ENCODE data around the gene SORCS2. TPM values are rescaled to one million over a fixed set of nuclear protein-coding genes. Genes with fewer than 3 reads are reported as not detected.
"Not testable (repeated sequence)": the region's sequence is repeated elsewhere in the genome, so short reads cannot be mapped to it uniquely, and the experiment has no call there.

Gene SORCS2
- polyA plus RNA-seq, 1 of the 3 experiments (the other 2 are of a cell fraction): 1.6 TPM

GRCh38 chr4:7161721-7162214, 30.6 kb upstream of the SORCS2 start:
- H2AFZ ChIP-seq (ENCODE audit: low read depth): no peak overlapping the region
- no peaks in the 10 kb centered on the region for H3K9me3 ChIP-seq
- no peaks in the 10 kb centered on the region for H3F3A ChIP-seq (replicated peaks; ENCODE audit: insufficient read depth)
- no peak for TF ChIP-seq SIN3A (IDR thresholded peaks at IDR 0.05; ENCODE audit: borderline replicate concordance, low read depth, low read length)
- no peak for TF ChIP-seq MEF2A (IDR thresholded peaks at IDR 0.05; ENCODE audit: borderline replicate concordance, low read depth)
- no peak for TF ChIP-seq NFIC (IDR thresholded peaks at IDR 0.05; ENCODE audit: borderline replicate concordance)
- no peak for TF ChIP-seq RCOR1 (IDR thresholded peaks at IDR 0.05; ENCODE audit: low read length)
- TF ChIP-seq TAF1 (IDR thresholded peaks at IDR 0.05; ENCODE audit: borderline replicate concordance, low read depth, low read length): no peak
- TF ChIP-seq RXRA (IDR thresholded peaks at IDR 0.05; ENCODE audit: borderline replicate concordance, low read depth): no peak
- no peak for TF ChIP-seq CHD2 (IDR thresholded peaks at IDR 0.05; ENCODE audit: low read length, partially characterized antibody)
- no peak for TF ChIP-seq ELF1 (IDR thresholded peaks at IDR 0.05)
- TF ChIP-seq RFX5 (IDR thresholded peaks at IDR 0.05; ENCODE audit: low read length): no peak
- TF ChIP-seq FOXM1 (IDR thresholded peaks at IDR 0.05; ENCODE audit: low read depth): no peak
- TF ChIP-seq EZH2phosphoT487 (IDR thresholded peaks at IDR 0.05; ENCODE audit: borderline replicate concordance, low read depth): no peak
- no peaks in the 10 kb centered on the region for H3K36me3 ChIP-seq (replicated peaks in 1 of 2; ENCODE audit: control insufficient read depth in 1 of 2, insufficient read depth in 2 of 2, low read length in 1 of 2)
- no peak overlapping the region for H3K4me3 ChIP-seq (ENCODE audit: low read depth in 2 of 2, low read length in 1 of 2)
- no peaks in the 10 kb centered on the region for H3K9me2 ChIP-seq
- peak; percentile 26 for DNase-seq
- no peaks in the 10 kb centered on the region for H4K20me1 ChIP-seq (ENCODE audit: insufficient read depth)
- CTCF ChIA-PET: interaction anchor here (1.0 to 1.6 kb wide), 6 partner anchors 10 to 135 kb away, joined by 3 to 6 read pairs (median 4); no protein-coding TSS in a partner anchor
- H3K4me2 ChIP-seq: no peak overlapping the region
- H3K27me3 ChIP-seq (ENCODE audit: insufficient read depth): peaks cover 9% of the 10 kb centered on the region; the same call in 1 of the 2 replicates
- 53% methylated on average over 5 of the region's 6 CpGs for WGBS (ENCODE audit: low lambda C conversion rate)
- H3K79me2 ChIP-seq (ENCODE audit: insufficient read depth): no peaks in the 10 kb centered on the region
- H3K27ac ChIP-seq (ENCODE audit: low read depth in 2 of 2, low read length in 1 of 2): no peak overlapping the region
- peaks cover 0 to 6% of the 10 kb centered on the region in 2 experiments; a peak in 1 of 4 replicates for H3K4me1 ChIP-seq (ENCODE audit: control insufficient read depth in 1 of 2, insufficient read depth in 2 of 2, low read depth in 1 of 2, low read length in 1 of 2)
- H3K9ac ChIP-seq: no peak overlapping the region
- POLR2A ChIA-PET: no interaction called here

- H3K9me2 ChIP-seq; H3K79me2 ChIP-seq (ENCODE audit: insufficient read depth); H2AFZ ChIP-seq (ENCODE audit: low read depth); H3K4me1 ChIP-seq (ENCODE audit: control insufficient read depth in 1 of 2, insufficient read depth in 2 of 2, low read depth in 1 of 2, low read length in 1 of 2); H3K4me3 ChIP-seq (ENCODE audit: low read depth in 2 of 2, low read length in 1 of 2); DNase-seq; H4K20me1 ChIP-seq (ENCODE audit: insufficient read depth); H3K4me2 ChIP-seq; POLR2A ChIA-PET; H3K27ac ChIP-seq (ENCODE audit: low read depth in 2 of 2, low read length in 1 of 2); H3K27me3 ChIP-seq (ENCODE audit: insufficient read depth); H3K9ac ChIP-seq; H3K36me3 ChIP-seq (replicated peaks in 1 of 2; ENCODE audit: control insufficient read depth in 1 of 2, insufficient read depth in 2 of 2, low read length in 1 of 2); H3F3A ChIP-seq (replicated peaks; ENCODE audit: insufficient read depth); H3K9me3 ChIP-seq: not testable (repeated sequence)
- 69% methylated on average over 25 of the region's 28 CpGs for WGBS (ENCODE audit: low lambda C conversion rate)
- CTCF ChIA-PET: interaction anchor here (1.2 to 3.2 kb wide), 2 partner anchors 13 to 131 kb away, joined by 3 to 10 read pairs; no protein-coding TSS in a partner anchor
Measured at GRCh38 chr4:7165056-7165873, 27.1 kb upstream of the SORCS2 start.

- no peak for DNase-seq
- TF ChIP-seq GABPA (IDR thresholded peaks at IDR 0.05; ENCODE audit: low read depth) (no peak), SMC3 (IDR thresholded peaks at IDR 0.05; ENCODE audit: low read depth, low read length) (no peak), ZBTB33 (IDR thresholded peaks at IDR 0.05; ENCODE audit: borderline replicate concordance, low read depth) (no peak), REST (IDR thresholded peaks at IDR 0.05; ENCODE audit: low read depth, low read length) (no peak), EZH2phosphoT487 (IDR thresholded peaks at IDR 0.05; ENCODE audit: borderline replicate concordance, low read depth) (no peak), MAX (IDR thresholded peaks at IDR 0.05; ENCODE audit: low read depth) (no peak)
Measured at GRCh38 chr4:7165874-7166201, 26.5 kb upstream of the SORCS2 start.

More at GRCh38 chr4:7165874-7166201, 26.5 kb upstream of the SORCS2 start:
- ChIA-PET POLR2A (no interaction called here), CTCF (interaction anchor here (1.2 to 3.2 kb wide), 2 partner anchors 14 to 131 kb away, joined by 3 to 10 read pairs; no protein-coding TSS in a partner anchor)
- H4K20me1 ChIP-seq (ENCODE audit: insufficient read depth): no peaks in the 10 kb centered on the region
- H3K4me2 ChIP-seq: no peak overlapping the region
- no peaks in the 10 kb centered on the region for H3K79me2 ChIP-seq (ENCODE audit: insufficient read depth)
- peaks cover 0 to 7% of the 10 kb centered on the region in 2 experiments; a peak in 1 of 4 replicates for H3K4me1 ChIP-seq (ENCODE audit: control insufficient read depth in 1 of 2, insufficient read depth in 2 of 2, low read depth in 1 of 2, low read length in 1 of 2)
- H3K4me3 ChIP-seq (ENCODE audit: low read depth in 2 of 2, low read length in 1 of 2): no peak overlapping the region
- H3K9me2 ChIP-seq: no peaks in the 10 kb centered on the region
- no peak overlapping the region for H3K9ac ChIP-seq
- no peaks in the 10 kb centered on the region for H3K36me3 ChIP-seq (replicated peaks in 1 of 2; ENCODE audit: control insufficient read depth in 1 of 2, insufficient read depth in 2 of 2, low read length in 1 of 2)
- H3F3A ChIP-seq (replicated peaks; ENCODE audit: insufficient read depth): no peaks in the 10 kb centered on the region
- H3K27me3 ChIP-seq (ENCODE audit: insufficient read depth): no peaks in the 10 kb centered on the region; the same call in 1 of the 2 replicates
- H3K9me3 ChIP-seq: no peaks in the 10 kb centered on the region
- no peak overlapping the region for H2AFZ ChIP-seq (ENCODE audit: low read depth)
- 60% methylated on average over 7 of the region's 9 CpGs for WGBS (ENCODE audit: low lambda C conversion rate)
- no peak overlapping the region for H3K27ac ChIP-seq (ENCODE audit: low read depth in 2 of 2, low read length in 1 of 2)

All from SK-N-SH (cell line).